Mammary epithelial cell (primary cell): ENCODE data around the gene LAMA4.

Experiments
- EZH2 ChIP-seq: IDR thresholded peaks from 2 replicates; pipeline ENCODE4 v1.6.1; 2012; ENCODE audit warnings: low read length, inconsistent platforms, borderline replicate concordance
- TF ChIP-seq, protein P1 (sequence below), 2 donors: IDR thresholded peaks in 1 of 2; conservative IDR thresholded peaks in 1 of 2; 2 replicates each; pipeline ENCODE4 v1.5.1; 2011 to 2012; ENCODE audit warnings: inconsistent platforms in 2 of 2, low read length in 2 of 2, mild to moderate bottlenecking in 2 of 2, control low read depth in 1 of 2, low read depth in 1 of 2; ENCODE audit not compliant: insufficient read depth in 1 of 2; ENCODE audit errors: extremely low read depth in 1 of 2

DNA sequence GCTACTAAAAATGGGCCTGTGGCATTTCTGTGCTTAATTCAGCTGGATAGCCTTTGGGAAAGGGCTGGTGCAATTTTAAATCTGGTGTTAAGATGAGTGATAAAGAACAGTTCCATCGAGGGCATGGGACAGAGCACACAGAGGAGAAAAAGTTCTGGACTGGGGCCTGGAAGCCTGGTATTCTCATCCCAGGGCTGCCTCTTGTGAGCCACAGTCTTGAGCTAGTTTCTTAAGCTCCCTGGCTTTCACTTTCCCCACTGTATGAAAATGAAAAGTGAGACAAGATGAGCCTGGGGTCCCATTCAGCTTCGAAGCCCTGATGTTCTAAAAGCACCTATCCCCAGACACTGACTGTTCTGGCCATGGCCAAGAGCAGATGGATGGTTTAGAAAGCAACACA is 14.3 kb upstream of the LAMA4 start:
- TF ChIP-seq, protein P1, sequence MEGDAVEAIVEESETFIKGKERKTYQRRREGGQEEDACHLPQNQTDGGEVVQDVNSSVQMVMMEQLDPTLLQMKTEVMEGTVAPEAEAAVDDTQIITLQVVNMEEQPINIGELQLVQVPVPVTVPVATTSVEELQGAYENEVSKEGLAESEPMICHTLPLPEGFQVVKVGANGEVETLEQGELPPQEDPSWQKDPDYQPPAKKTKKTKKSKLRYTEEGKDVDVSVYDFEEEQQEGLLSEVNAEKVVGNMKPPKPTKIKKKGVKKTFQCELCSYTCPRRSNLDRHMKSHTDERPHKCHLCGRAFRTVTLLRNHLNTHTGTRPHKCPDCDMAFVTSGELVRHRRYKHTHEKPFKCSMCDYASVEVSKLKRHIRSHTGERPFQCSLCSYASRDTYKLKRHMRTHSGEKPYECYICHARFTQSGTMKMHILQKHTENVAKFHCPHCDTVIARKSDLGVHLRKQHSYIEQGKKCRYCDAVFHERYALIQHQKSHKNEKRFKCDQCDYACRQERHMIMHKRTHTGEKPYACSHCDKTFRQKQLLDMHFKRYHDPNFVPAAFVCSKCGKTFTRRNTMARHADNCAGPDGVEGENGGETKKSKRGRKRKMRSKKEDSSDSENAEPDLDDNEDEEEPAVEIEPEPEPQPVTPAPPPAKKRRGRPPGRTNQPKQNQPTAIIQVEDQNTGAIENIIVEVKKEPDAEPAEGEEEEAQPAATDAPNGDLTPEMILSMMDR (conservative IDR thresholded peaks at IDR 0.05 in 1 of 2, IDR thresholded peaks at IDR 0.05 in 1 of 2; ENCODE audit: extremely low read depth in 1 of 2, insufficient read depth in 1 of 2, low read depth in 1 of 2, low read length in 2 of 2), result no peak
- TF ChIP-seq EZH2, result no peak
